HCT116 (cell line): Measurements from ENCODE around the gene DDX18. TPM values are rescaled to one million over a fixed set of nuclear protein-coding genes. Genes with fewer than 3 reads are reported as not detected.

Experiments used
- ATAC-seq: fragments of 200-7000 bp; cut with Tn5 transposase; 2 replicates; pipeline ENCODE4 v1.9.1; 2020; ENCODE audit warnings: mild to moderate bottlenecking, moderate library complexity
- BruUV-seq: library from RNA; stranded (reverse); fragments of 400-500 nt; replicated peaks from 2 replicates; lab custom pipeline; 2021; lab: Mats Ljungman, UMichigan
- CTCF ChIA-PET: fragments of 300-600 bp; sonication (Branson Sonifier 250); formaldehyde crosslinking; loops from one replicate; lab custom pipeline; 2021; ENCODE audit warnings: antibody characterized with exemption; lab: Charles Lee
- POLR2A ChIA-PET: fragments of 300-600, 350-600 bp; sonication (Branson Sonifier 250); formaldehyde crosslinking; loops from one replicate; lab custom pipeline; 2021; ENCODE audit warnings: antibody characterized with exemption; lab: Charles Lee
- RAD21 ChIA-PET, 2 experiments: fragments of 300-600 bp; sonication (Branson Sonifier 250); formaldehyde crosslinking; loops; one replicate each; lab custom pipeline; 2023; ENCODE audit warnings: low total read pairs in 2 of 2; ENCODE audit not compliant: uncharacterized antibody in 2 of 2, unreplicated experiment in 2 of 2, low non-redundant PET in 1 of 2; lab: Charles Lee
- DNase-seq: peaks from one replicate; pipeline ENCODE4 v3.0.0-alpha.2; 2010; ENCODE audit warnings: low read depth, low spot score
- H2AFZ ChIP-seq: fragments of 200-600 bp; shearing (Covaris generic), sonication (generic); 2 replicates; pipeline ENCODE4 v1.6.1; 2017; ENCODE audit warnings: low read depth, mixed run types, mixed read lengths, antibody characterized with exemption, low read length; ENCODE audit not compliant: poor library complexity, severe bottlenecking
- H3K27ac ChIP-seq: 2 replicates; pipeline ENCODE4 v1.5.1; 2012; ENCODE audit warnings: low read depth, low read length
- H3K27me3 ChIP-seq: fragments of 200-600 bp; sonication (generic); 2 replicates; pipeline ENCODE4 v1.6.1; 2016; ENCODE audit warnings: mixed run types, low read length, mixed read lengths; ENCODE audit not compliant: insufficient read depth
- H3K36me3 ChIP-seq, 2 experiments: fragments of 200-500 bp in 1 of 2; fragments of 200-600 bp in 1 of 2; sonication (Bioruptor generic) in 1 of 2; sonication (generic) in 1 of 2; 2 replicates each; pipeline versions ENCODE4 v1.5.1 to v1.6.1; 2014 to 2016; ENCODE audit warnings: low read length in 2 of 2, inconsistent platforms in 1 of 2, mixed read lengths in 1 of 2, mixed run types in 1 of 2; ENCODE audit not compliant: insufficient read depth in 2 of 2, control insufficient read depth in 1 of 2
- H3K4me1 ChIP-seq, 2 experiments: fragments of 200-600 bp in 1 of 2; sonication (generic) in 1 of 2; 2 replicates each; pipeline versions ENCODE4 v1.5.1 to v1.6.1; 2012 to 2017; ENCODE audit warnings: low read length in 2 of 2, inconsistent platforms in 1 of 2, mild to moderate bottlenecking in 1 of 2, mixed read lengths in 1 of 2, mixed run types in 1 of 2, moderate library complexity in 1 of 2; ENCODE audit not compliant: insufficient read depth in 2 of 2, control insufficient read depth in 1 of 2
- H3K4me2 ChIP-seq: fragments of 200-600 bp; sonication (generic); 2 replicates; pipeline ENCODE4 v1.6.1; 2017; ENCODE audit warnings: mixed run types, low read length, mixed read lengths
- H3K4me3 ChIP-seq, 2 experiments: fragments of 200-600 bp in 1 of 2; sonication (generic) in 1 of 2; replicated peaks in 1 of 2; 2 replicates each; pipeline ENCODE4 v1.5.1; 2011 to 2016; ENCODE audit warnings: low read length in 2 of 2, control low read depth in 1 of 2, low read depth in 1 of 2, mild to moderate bottlenecking in 1 of 2, mixed read lengths in 1 of 2, mixed run types in 1 of 2
- H3K79me2 ChIP-seq: fragments of 200-600 bp; sonication (generic); 2 replicates; pipeline ENCODE4 v1.6.1; 2017; ENCODE audit warnings: mild to moderate bottlenecking, mixed run types, low read length, moderate library complexity, mixed read lengths; ENCODE audit not compliant: insufficient read depth
- H3K9ac ChIP-seq: fragments of 200-600 bp; sonication (generic); 2 replicates; pipeline ENCODE4 v1.6.1; 2016; ENCODE audit warnings: low read length, mixed read lengths
- H3K9me2 ChIP-seq: fragments of 200-600 bp; sonication (generic), shearing (Covaris generic); 2 replicates; pipeline ENCODE4 v1.6.1; 2017; ENCODE audit warnings: mixed run types, mild to moderate bottlenecking, moderate library complexity; ENCODE audit not compliant: insufficient read depth
- H3K9me3 ChIP-seq, 2 experiments: fragments of 200-500 bp in 1 of 2; fragments of 200-600 bp in 1 of 2; sonication (Bioruptor generic) in 1 of 2; sonication (generic) in 1 of 2; 2 replicates each; pipeline ENCODE4 v1.6.1; 2014 to 2017; ENCODE audit warnings: low read length in 2 of 2, mixed read lengths in 2 of 2, inconsistent platforms in 1 of 2, low read depth in 1 of 2, mild to moderate bottlenecking in 1 of 2, mixed run types in 1 of 2, moderate library complexity in 1 of 2; ENCODE audit not compliant: control insufficient read depth in 1 of 2, insufficient read depth in 1 of 2
- H4K20me1 ChIP-seq: fragments of 200-600 bp; sonication (generic), shearing (Covaris generic); 2 replicates; pipeline ENCODE4 v1.6.1; 2017; ENCODE audit warnings: mixed run types, mild to moderate bottlenecking, moderate library complexity; ENCODE audit not compliant: insufficient read depth
- ATF3 ChIP-seq: IDR thresholded peaks from 2 replicates; pipeline ENCODE4 v1.6.1; 2012
- CEBPB ChIP-seq: IDR thresholded peaks from 2 replicates; pipeline ENCODE4 v1.6.1; 2012; ENCODE audit warnings: low read depth
- CTCF ChIP-seq, 3 experiments: fragments of 200-600 bp in 1 of 3; sonication (generic) in 1 of 3; IDR thresholded peaks in 2 of 3; conservative IDR thresholded peaks in 1 of 3; 2 replicates each; pipeline ENCODE4 v1.5.1; 2012 to 2017; ENCODE audit warnings: low read depth in 2 of 3, low read length in 2 of 3, antibody characterized with exemption in 1 of 3, borderline replicate concordance in 1 of 3, control low read depth in 1 of 3, mild to moderate bottlenecking in 1 of 3, mixed read lengths in 1 of 3, mixed run types in 1 of 3, moderate library complexity in 1 of 3; ENCODE audit not compliant: insufficient read depth in 1 of 3
- EGR1 ChIP-seq: IDR thresholded peaks from 2 replicates; pipeline ENCODE4 v1.6.1; 2012; ENCODE audit warnings: low read depth
- ELF1 ChIP-seq: IDR thresholded peaks from 2 replicates; pipeline ENCODE4 v1.6.1; 2012; ENCODE audit warnings: low read depth, borderline replicate concordance
- EZH2phosphoT487 ChIP-seq: fragments of 200-600 bp; IDR thresholded peaks from 2 replicates; pipeline ENCODE4 v1.6.1; 2018; ENCODE audit warnings: antibody characterized with exemption, borderline replicate concordance
- FOSL1 ChIP-seq: IDR thresholded peaks from 2 replicates; pipeline ENCODE4 v1.6.1; 2012; ENCODE audit warnings: low read depth
- JUND ChIP-seq: IDR thresholded peaks from 2 replicates; pipeline ENCODE4 v1.6.1; 2012
- MAX ChIP-seq: IDR thresholded peaks from 2 replicates; pipeline ENCODE4 v1.6.1; 2012
- POLR2A ChIP-seq: IDR thresholded peaks from 2 replicates; pipeline ENCODE4 v1.7.0; 2011; ENCODE audit warnings: borderline replicate concordance; ENCODE audit not compliant: insufficient read depth, insufficient read length; ENCODE audit errors: extremely low read depth
- POLR2AphosphoS5 ChIP-seq: IDR thresholded peaks from 2 replicates; pipeline ENCODE4 v1.6.1; 2011; ENCODE audit warnings: mild to moderate bottlenecking, low read depth, low read length, moderate library complexity
- RAD21 ChIP-seq: IDR thresholded peaks from 2 replicates; pipeline ENCODE4 v1.6.1; 2012; ENCODE audit warnings: low read depth, mild to moderate bottlenecking
- REST ChIP-seq: IDR thresholded peaks from 2 replicates; pipeline ENCODE4 v1.6.1; 2012; ENCODE audit warnings: low read depth
- SIN3A ChIP-seq: IDR thresholded peaks from 2 replicates; pipeline ENCODE4 v1.6.1; 2012; ENCODE audit warnings: low read depth
- SRF ChIP-seq: IDR thresholded peaks from 2 replicates; pipeline ENCODE4 v1.6.1; 2012; ENCODE audit warnings: low read depth
- TCF7L2 ChIP-seq: IDR thresholded peaks from 2 replicates; pipeline ENCODE4 v1.7.0; 2011; ENCODE audit warnings: borderline replicate concordance, inconsistent platforms; ENCODE audit not compliant: insufficient read depth, insufficient read length; ENCODE audit errors: extremely low read depth
- YY1 ChIP-seq: IDR thresholded peaks from 2 replicates; pipeline ENCODE4 v1.6.1; 2011; ENCODE audit warnings: low read length, low read depth, moderate library complexity, mild to moderate bottlenecking; ENCODE audit not compliant: insufficient replicate concordance; ENCODE audit errors: extremely low read depth
- ZFX ChIP-seq: fragments of 450-650 bp; IDR thresholded peaks from 2 replicates; pipeline ENCODE4 v1.6.1; 2017
- ZNF274 ChIP-seq: fragments of 200-500 bp; sonication (Bioruptor generic); IDR thresholded peaks from 2 replicates; pipeline ENCODE4 v1.6.1; 2014; ENCODE audit warnings: mild to moderate bottlenecking, low read depth, low read length, inconsistent platforms
- intact Hi-C: fragments of 100-400 bp; cut with micrococcal nuclease; formaldehyde crosslinking; loops from 2 replicates; pipeline ENCODE4 v1.10.0; 2022
- total RNA-seq: library from RNA; stranded (reverse); gene quantifications from one replicate; pipeline ENCODE4 v1.2.1, GENCODE V29; 2021; ENCODE audit not compliant: unreplicated experiment

The DDX18 gene
- total RNA-seq, 1 experiment from 2014 or later, result 99.7 TPM

GRCh38 chr2:117775703-117776219 lies 38.7 kb upstream of the DDX18 start:
- no peak overlapping the region for H3K4me3 ChIP-seq
- no peaks in the 10 kb centered on the region for H3K4me1 ChIP-seq
- H3K36me3 ChIP-seq, result no peaks in the 10 kb centered on the region
- ChIA-PET POLR2A (no interaction called here), RAD21 (no interaction called here), CTCF (no interaction called here)
- H3K9ac ChIP-seq, result no peak overlapping the region
- H3K9me3 ChIP-seq, result no peaks in the 10 kb centered on the region
- intact Hi-C loops, result no loop called here
- ATAC-seq (no peak), DNase-seq (no peak)
- no peak overlapping the region for H3K4me2 ChIP-seq
- H3K9me2 ChIP-seq, result no peaks in the 10 kb centered on the region
- no peak for TF ChIP-seq SIN3A
- TF ChIP-seq JUND, result no peak
- no peak for TF ChIP-seq CTCF (IDR thresholded peaks at IDR 0.05 in 2 of 3, conservative IDR thresholded peaks at IDR 0.05 in 1 of 3; ENCODE audit: borderline replicate concordance in 1 of 3, insufficient read depth in 1 of 3, low read depth in 2 of 3, low read length in 2 of 3)
- no peak for TF ChIP-seq EGR1
- TF ChIP-seq ATF3, result no peak
- no peak for TF ChIP-seq EZH2phosphoT487
- TF ChIP-seq TCF7L2, result no peak
- no peak for TF ChIP-seq RAD21
- no peak for TF ChIP-seq ZNF274
- no peak for TF ChIP-seq CEBPB
- TF ChIP-seq SRF, result no peak
- no peak for TF ChIP-seq MAX
- no peak for TF ChIP-seq ZFX
- no peak for TF ChIP-seq ELF1
- no peak for TF ChIP-seq POLR2AphosphoS5
- no peak for TF ChIP-seq FOSL1
- no peak for TF ChIP-seq REST
- TF ChIP-seq POLR2A, result no peak
- no peak for TF ChIP-seq YY1
- no peak overlapping the region for H2AFZ ChIP-seq
- no peaks in the 10 kb centered on the region for H3K79me2 ChIP-seq
- no peak overlapping the region for H3K27ac ChIP-seq
- H4K20me1 ChIP-seq, result no peaks in the 10 kb centered on the region
- no TSS peak for BruUV-seq
- H3K27me3 ChIP-seq, result no peaks in the 10 kb centered on the region
